Pancreas (tissue), 10 donors: Measurements from ENCODE around the gene SBNO2. TPM values are rescaled to one million over a fixed set of nuclear protein-coding genes. Genes with fewer than 3 reads are reported as not detected.

Experiments used
- ATAC-seq, 4 donors: fragments of 200-7000 bp; cut with Tn5 transposase; one replicate each; pipeline versions ENCODE4 v1.8.0 to v1.9.1; 2020; ENCODE audit warnings: mild to moderate bottlenecking in 4 of 4, moderate library complexity in 4 of 4
- DNase-seq, 6 donors: peaks; one replicate each; pipeline ENCODE4 v3.0.0-alpha.2; 2020
- FAIRE-seq: peaks from 2 replicates; lab custom pipeline; 2012; peaks lifted over from hg19 to GRCh38; lab: Jason Lieb, UNC
- H3K27ac ChIP-seq, 4 donors: fragments of 200-600 bp; sonication (generic); 1 replicate in 3 of 4; 2 replicates in 1 of 4; pipeline versions ENCODE4 v1.5.0 to v1.8.0; 2020
- H3K27me3 ChIP-seq, 4 donors: fragments of 200-600 bp; one replicate each; pipeline ENCODE4 v1.8.0; 2021
- H3K36me3 ChIP-seq, 3 donors: fragments of 200-600 bp; sonication (generic) in 1 of 3; one replicate each; pipeline versions ENCODE4 v1.5.0 to v1.8.0; 2020 to 2021
- H3K4me1 ChIP-seq, 3 donors: fragments of 200-600 bp; one replicate each; pipeline ENCODE4 v1.8.0; 2021
- H3K4me3 ChIP-seq, 4 donors: fragments of 200-600 bp; sonication (generic) in 2 of 4; one replicate each; pipeline versions ENCODE4 v1.5.0 to v1.8.0; 2020 to 2021
- H3K9me3 ChIP-seq, 4 donors: fragments of 200-600 bp; one replicate each; pipeline ENCODE4 v1.8.0; 2021
- WGBS, 2 donors: extraction: QIAGEN DNeasy Blood & Tissue Kit; methylation state at CpG; one replicate each; pipeline ENCODE4 v1.1.7; 2013; 5-methylcytosine and 5-hydroxymethylcytosine counted together
- intact Hi-C, 3 donors: fragments of 100-400 bp; cut with DNase I; formaldehyde crosslinking; loops; one replicate each; pipeline versions ENCODE4 v1.11.1 to v1.14.2; 2022
- polyA plus RNA-seq, 2 donors: library from polyadenylated mRNA; stranded (reverse); fragments of 200-250 nt; gene quantifications; one replicate each; pipeline ENCODE4 v1.2.3, GENCODE V29; 2013
- total RNA-seq, 6 donors: library from RNA; stranded (reverse); fragmentation: NEBNext Ultra II Directional in 4 of 6; extraction: Animal tissue kit (Norgen Biotek cat#: 25700) in 4 of 6; gene quantifications; one replicate each; pipeline versions ENCODE4 v1.2.1 to v1.2.4, GENCODE V29; 2021 to 2023
- TF ChIP-seq, protein P1 (sequence below), 4 donors: fragments of 200-600 bp; sonication (generic) in 3 of 4; IDR thresholded peaks; one replicate each; pipeline versions ENCODE4 v1.5.0 to v1.8.0; 2021; ENCODE audit warnings: antibody characterized with exemption in 4 of 4
- donor health status: healthy with polysubstance abuse.
- donor health status: DM: no; HTN: no; CAD: no; lungs with moderate emphysema.
- donor health status: DM: no; HTN: no; CAD: no.
- donor health status: control.
- donor health status: control.
- donor health status: Bipolar disorder and iron deficiency.
- donor health status: DM: yes; HTN: yes; CAD: no.
- donor health status: DM: no; HTN: no; CAD: no.
- donor health status: DM: no; HTN: no; CAD: no.
- donor health status: DM: yes; HTN: yes; CAD: no.

The SBNO2 gene
- total and polyA plus RNA-seq, 8 donors = 16.8 to 53.9 (median 27.4) TPM

DNA sequence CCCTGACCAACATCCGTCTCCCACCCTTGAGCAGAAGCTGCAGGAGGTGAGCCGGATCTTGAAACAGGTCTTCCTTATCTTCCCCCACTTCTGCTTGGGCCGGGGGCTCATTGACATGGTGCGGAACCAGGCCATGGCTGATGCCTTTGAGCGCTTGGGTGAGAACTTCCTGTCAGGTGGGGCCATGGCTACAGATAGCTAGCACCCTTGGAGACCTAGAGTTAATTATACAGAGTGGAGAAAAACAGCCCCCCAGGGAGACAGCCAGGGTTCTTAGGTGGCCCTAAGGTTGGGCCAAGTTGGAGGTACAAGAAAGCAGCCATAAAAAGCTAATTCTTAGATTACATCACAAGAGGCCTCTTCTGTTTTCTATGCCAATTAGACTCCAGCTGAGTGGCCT lies 116.0 kb downstream of the SBNO2 start:
- Histone ChIP-seq H3K4me1 (no peaks in the 10 kb centered on the region), H3K9me3 (no peaks in the 10 kb centered on the region), H3K27me3 (no peaks in the 10 kb centered on the region), H3K27ac (no peak overlapping the region), H3K4me3 (no peak overlapping the region), H3K36me3 (no peaks in the 10 kb centered on the region)
- TF ChIP-seq, protein P1, sequence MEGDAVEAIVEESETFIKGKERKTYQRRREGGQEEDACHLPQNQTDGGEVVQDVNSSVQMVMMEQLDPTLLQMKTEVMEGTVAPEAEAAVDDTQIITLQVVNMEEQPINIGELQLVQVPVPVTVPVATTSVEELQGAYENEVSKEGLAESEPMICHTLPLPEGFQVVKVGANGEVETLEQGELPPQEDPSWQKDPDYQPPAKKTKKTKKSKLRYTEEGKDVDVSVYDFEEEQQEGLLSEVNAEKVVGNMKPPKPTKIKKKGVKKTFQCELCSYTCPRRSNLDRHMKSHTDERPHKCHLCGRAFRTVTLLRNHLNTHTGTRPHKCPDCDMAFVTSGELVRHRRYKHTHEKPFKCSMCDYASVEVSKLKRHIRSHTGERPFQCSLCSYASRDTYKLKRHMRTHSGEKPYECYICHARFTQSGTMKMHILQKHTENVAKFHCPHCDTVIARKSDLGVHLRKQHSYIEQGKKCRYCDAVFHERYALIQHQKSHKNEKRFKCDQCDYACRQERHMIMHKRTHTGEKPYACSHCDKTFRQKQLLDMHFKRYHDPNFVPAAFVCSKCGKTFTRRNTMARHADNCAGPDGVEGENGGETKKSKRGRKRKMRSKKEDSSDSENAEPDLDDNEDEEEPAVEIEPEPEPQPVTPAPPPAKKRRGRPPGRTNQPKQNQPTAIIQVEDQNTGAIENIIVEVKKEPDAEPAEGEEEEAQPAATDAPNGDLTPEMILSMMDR (IDR thresholded peaks at IDR 0.05) = no peak
- intact Hi-C loops = no loop called here
- 93 to 95% methylated on average over 5 of the region's 5 CpGs for WGBS, 2 donors
- DNase-seq (no peak), ATAC-seq (no peak), FAIRE-seq (no peak)

Other genes with a start within 250 kb of the SBNO2 start
- gene ARID3A, start 248.2 kb downstream of the SBNO2 start, total RNA-seq = 1 to 10 TPM; 6.5 to 8.5 (median 7.3) TPM
- 1 to 10 TPM; 4.6 to 5.2 TPM for gene ARID3A, start 248.2 kb downstream of the SBNO2 start, polyA plus RNA-seq
- 10 to 100 TPM; 12.3 to 26.2 (median 19.0) TPM for gene WDR18, start 189.9 kb downstream of the SBNO2 start, total RNA-seq
- 10 to 100 TPM; 75.1 to 84.8 TPM for gene WDR18, start 189.9 kb downstream of the SBNO2 start, polyA plus RNA-seq
- gene GRIN3B, start 173.8 kb downstream of the SBNO2 start, total RNA-seq = not detected
- under 1 TPM; 0.08 to 0.09 TPM for gene GRIN3B, start 173.8 kb downstream of the SBNO2 start, polyA plus RNA-seq
- 10 to 100 TPM; 65.9 to 99.1 (median 83.7) TPM for gene TMEM259, start 153.1 kb downstream of the SBNO2 start, total RNA-seq
- 100 to 1,000 TPM; 385 to 448 TPM for gene TMEM259, start 153.1 kb downstream of the SBNO2 start, polyA plus RNA-seq
- not detected for gene RNU6-2, start 152.7 kb downstream of the SBNO2 start, total RNA-seq
- not detected for gene RNU6-2, start 152.7 kb downstream of the SBNO2 start, polyA plus RNA-seq
- gene CNN2, start 147.7 kb downstream of the SBNO2 start, total RNA-seq = 10 to 100 TPM; 46.4 to 73.8 (median 56.2) TPM
- 10 to 100 TPM; 20.4 to 40.9 TPM for gene CNN2, start 147.7 kb downstream of the SBNO2 start, polyA plus RNA-seq
- 10 to 100 TPM in 4 of 6 donors, 1 to 10 TPM in 2; 6.9 to 27.0 (median 16.0) TPM for gene ABCA7, start 134.2 kb downstream of the SBNO2 start, total RNA-seq
- gene ABCA7, start 134.2 kb downstream of the SBNO2 start, polyA plus RNA-seq = 100 to 1,000 TPM in 1 of 2 donors, 10 to 100 TPM in 1; 60.9 to 131 TPM
- 10 to 100 TPM in 3 of 6 donors, 1 to 10 TPM in 3; 5.1 to 15.8 (median 8.4) TPM for gene ARHGAP45, start 107.1 kb downstream of the SBNO2 start, total RNA-seq
- 10 to 100 TPM; 11.6 to 21.6 TPM for gene ARHGAP45, start 107.1 kb downstream of the SBNO2 start, polyA plus RNA-seq
- 10 to 100 TPM; 40.0 to 66.5 (median 58.6) TPM for gene POLR2E, start 78.9 kb downstream of the SBNO2 start, total RNA-seq
- 10 to 100 TPM; 62.5 to 69.4 TPM for gene POLR2E, start 78.9 kb downstream of the SBNO2 start, polyA plus RNA-seq
- 100 to 1,000 TPM in 1 of 6 donors, 10 to 100 TPM in 5; 48.8 to 112 (median 63.8) TPM for gene GPX4, start 70.3 kb downstream of the SBNO2 start, total RNA-seq
- 100 to 1,000 TPM; 255 to 290 TPM for gene GPX4, start 70.3 kb downstream of the SBNO2 start, polyA plus RNA-seq
- gene STK11, start 31.5 kb upstream of the SBNO2 start, total RNA-seq = 10 to 100 TPM; 20.1 to 38.6 (median 23.4) TPM
- 10 to 100 TPM; 43.6 to 62.2 TPM for gene STK11, start 31.5 kb upstream of the SBNO2 start, polyA plus RNA-seq
- 1 to 10 TPM in 1 of 6 donors, under 1 TPM in 5; 0.16 to 1.1 (median 0.51) TPM for gene CBARP, start 63.7 kb upstream of the SBNO2 start, total RNA-seq
- gene CBARP, start 63.7 kb upstream of the SBNO2 start, polyA plus RNA-seq = 1 to 10 TPM; 2.0 to 2.6 TPM
- 100 to 1,000 TPM in 5 of 6 donors, 10 to 100 TPM in 1; 97.3 to 192 (median 149) TPM for gene ATP5F1D, start 67.5 kb upstream of the SBNO2 start, total RNA-seq
- gene ATP5F1D, start 67.5 kb upstream of the SBNO2 start, polyA plus RNA-seq = 100 to 1,000 TPM; 173 to 515 TPM
- gene MIDN, start 74.3 kb upstream of the SBNO2 start, total RNA-seq = 10 to 100 TPM; 32.1 to 78.0 (median 49.1) TPM
- 10 to 100 TPM; 36.6 to 49.1 TPM for gene MIDN, start 74.3 kb upstream of the SBNO2 start, polyA plus RNA-seq
- gene CIRBP, start 95.1 kb upstream of the SBNO2 start, total RNA-seq = 100 to 1,000 TPM; 232 to 607 (median 483) TPM
- 1,000 to 10,000 TPM in 1 of 2 donors, 100 to 1,000 TPM in 1; 802 to 1,009 TPM for gene CIRBP, start 95.1 kb upstream of the SBNO2 start, polyA plus RNA-seq
- gene FAM174C, start 101.3 kb upstream of the SBNO2 start, total RNA-seq = 10 to 100 TPM; 16.1 to 26.1 (median 22.9) TPM
- gene FAM174C, start 101.3 kb upstream of the SBNO2 start, polyA plus RNA-seq = 10 to 100 TPM; 69.8 to 83.4 TPM
- under 1 TPM in 2 of 6 donors, not detected in 4; 0.22 to 0.94 TPM for gene EFNA2, start 111.6 kb upstream of the SBNO2 start, total RNA-seq
- gene EFNA2, start 111.6 kb upstream of the SBNO2 start, polyA plus RNA-seq = not detected
- 10 to 100 TPM; 32.1 to 56.3 (median 42.5) TPM for gene NDUFS7, start 209.6 kb upstream of the SBNO2 start, total RNA-seq
- gene NDUFS7, start 209.6 kb upstream of the SBNO2 start, polyA plus RNA-seq = 10 to 100 TPM; 57.8 to 70.8 TPM
- 100 to 1,000 TPM in 1 of 6 donors, 10 to 100 TPM in 5; 46.2 to 116 (median 64.4) TPM for gene GAMT, start 227.3 kb upstream of the SBNO2 start, total RNA-seq
- 100 to 1,000 TPM in 1 of 2 donors, 10 to 100 TPM in 1; 65.2 to 200 TPM for gene GAMT, start 227.3 kb upstream of the SBNO2 start, polyA plus RNA-seq
- gene DAZAP1, start 233.3 kb upstream of the SBNO2 start, total RNA-seq = 10 to 100 TPM; 35.3 to 67.4 (median 48.7) TPM
- 10 to 100 TPM; 63.8 to 64.4 TPM for gene DAZAP1, start 233.3 kb upstream of the SBNO2 start, polyA plus RNA-seq